ENCODE results near the gene IKBKE. TPM values are rescaled to one million over a fixed set of nuclear protein-coding genes. Genes with fewer than 3 reads are reported as not detected.
A peak's percentile ranks its signal among the peaks of the same experiment; 100 is the strongest.

Gene IKBKE
- total RNA-seq, 1 experiment from 2014 or later, result 12.7 TPM

DNA sequence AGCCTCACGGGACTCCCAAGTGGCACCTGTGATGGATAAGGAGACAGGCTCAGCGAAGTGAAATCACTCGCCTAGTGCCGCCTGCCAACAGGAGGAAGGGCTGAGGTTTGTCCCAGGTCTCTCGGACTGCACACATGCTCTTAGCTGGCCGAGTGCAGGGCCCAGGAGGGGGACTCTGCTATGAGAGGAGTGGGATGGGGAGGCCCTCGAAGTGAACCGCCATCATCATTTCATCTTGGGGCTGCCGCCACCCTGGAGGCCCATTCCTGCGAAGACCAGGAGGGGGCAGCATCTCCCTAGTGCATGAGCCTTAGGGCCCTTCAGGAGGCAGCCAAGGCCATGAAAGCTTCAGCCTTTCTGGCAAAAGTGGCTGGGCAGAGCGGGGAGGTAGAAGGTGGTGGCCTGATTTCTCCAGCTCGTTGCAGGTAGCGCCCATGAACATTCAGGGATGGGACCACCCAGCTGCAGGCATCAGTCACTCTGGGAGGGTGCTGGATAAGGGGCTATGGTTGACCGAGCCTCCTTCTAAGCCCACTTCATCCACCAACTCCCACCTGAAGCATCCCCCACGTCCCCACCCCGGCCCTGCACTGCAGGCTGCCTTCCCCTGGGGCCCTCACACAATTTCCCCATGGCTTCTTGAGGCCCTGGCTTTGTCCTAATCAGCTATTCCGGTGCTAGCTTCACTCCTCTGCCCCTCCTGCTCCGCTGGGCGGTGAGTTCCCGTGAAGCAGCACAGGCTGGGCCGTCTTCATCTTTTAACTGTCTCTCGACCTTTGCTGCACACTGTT is 19.9 kb downstream of the IKBKE start:
- DNase-seq (ENCODE audit: low spot score), result peak; percentile 73
- in situ Hi-C loops (cut with HindIII; ENCODE audit: low sequenced_read_pairs), result no loop called here

DNA sequence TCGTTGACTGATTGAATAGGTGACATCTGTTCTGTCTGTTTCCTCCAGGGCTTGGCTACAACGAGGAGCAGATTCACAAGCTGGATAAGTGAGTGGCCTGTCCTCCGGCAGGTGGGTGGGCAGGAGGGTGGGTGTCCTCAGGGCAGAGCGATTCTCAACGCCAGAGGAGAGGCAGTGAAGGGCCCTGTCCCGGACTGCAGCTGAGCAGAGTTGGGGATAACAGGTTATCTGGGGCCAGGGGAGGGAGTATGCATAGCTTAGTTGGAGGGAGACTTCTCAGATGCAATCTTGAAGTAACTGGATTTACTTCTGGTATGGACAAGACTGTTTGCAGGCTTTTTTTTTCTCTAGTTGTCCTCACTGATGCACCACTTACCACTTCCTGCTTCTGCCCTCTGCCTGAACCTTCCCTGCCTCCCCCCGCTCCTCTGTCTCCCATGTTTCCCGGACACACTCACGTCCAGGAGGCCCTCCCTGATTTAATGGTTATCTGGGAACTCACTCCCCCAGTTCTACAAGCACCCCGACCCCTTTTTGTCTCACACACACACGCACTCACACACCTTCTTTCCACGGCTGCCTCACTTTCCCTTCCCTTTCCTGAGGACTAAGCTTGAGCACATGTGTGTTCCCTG is 20.6 kb downstream of the IKBKE start:
- DNase-seq (ENCODE audit: low spot score), result no peak
- in situ Hi-C loops (cut with HindIII; ENCODE audit: low sequenced_read_pairs), result no loop called here

DNA sequence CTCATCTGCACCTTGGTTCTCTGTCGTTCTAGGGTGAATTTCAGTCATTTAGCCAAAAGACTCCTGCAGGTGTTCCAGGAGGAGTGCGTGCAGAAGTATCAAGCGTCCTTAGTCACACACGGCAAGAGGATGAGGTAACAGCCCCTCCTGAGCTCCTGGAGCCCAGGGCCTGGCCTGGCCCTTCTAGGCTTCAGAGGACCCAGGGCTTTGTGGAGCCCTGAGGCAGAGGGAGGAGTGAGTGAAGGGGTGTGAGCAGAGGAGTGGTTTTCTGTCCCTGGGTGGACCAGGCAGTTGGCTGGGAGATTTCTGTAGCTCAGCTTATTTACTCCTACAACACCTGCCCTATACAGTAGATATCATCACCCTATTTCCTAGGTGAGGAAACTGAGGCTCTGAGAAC is 21.3 kb downstream of the IKBKE start:
- no peak for DNase-seq (ENCODE audit: low spot score)
- in situ Hi-C loops (cut with HindIII; ENCODE audit: low sequenced_read_pairs), result no loop called here

DNA sequence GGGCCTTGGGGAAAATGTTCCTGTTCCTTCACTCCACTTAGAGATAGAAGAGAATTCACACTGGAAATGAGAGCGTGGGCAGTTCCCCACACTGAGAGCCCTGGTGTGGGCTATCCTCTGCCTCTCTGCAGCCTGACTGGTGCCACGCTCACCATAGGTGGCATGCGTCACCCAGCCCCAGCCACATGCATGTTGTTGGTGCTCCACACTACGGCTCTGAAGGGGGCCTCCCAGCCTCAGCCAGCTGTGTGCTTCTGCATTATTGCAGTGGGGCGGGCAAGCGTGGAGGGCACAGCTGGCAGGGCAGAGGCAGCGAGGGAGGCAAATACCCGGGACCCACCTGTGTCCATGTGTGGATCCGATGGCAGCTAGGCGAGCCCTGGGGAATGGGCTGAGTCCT is 22.3 kb downstream of the IKBKE start:
- DNase-seq (ENCODE audit: low spot score), result no peak
- in situ Hi-C loops (cut with HindIII; ENCODE audit: low sequenced_read_pairs), result no loop called here

DNA sequence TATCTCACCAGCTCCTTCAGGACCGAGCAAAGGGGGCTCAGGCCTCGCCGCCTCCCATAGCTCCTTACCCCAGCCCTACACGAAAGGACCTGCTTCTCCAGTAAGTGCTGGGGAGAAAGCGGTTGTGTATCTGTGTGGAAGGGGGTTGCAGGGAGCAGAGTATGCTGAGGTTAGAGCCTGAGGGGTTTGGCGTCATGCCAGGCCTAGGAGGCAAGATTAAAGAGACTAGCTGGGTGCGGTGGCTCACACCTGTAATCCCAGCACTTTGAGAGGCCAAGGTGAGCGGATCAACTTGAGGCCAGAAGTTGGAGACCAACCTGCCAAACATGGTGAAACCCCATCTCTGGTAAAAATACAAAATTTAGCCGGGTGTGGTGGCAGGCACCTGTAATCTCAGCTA is 23.0 kb downstream of the IKBKE start:
- DNase-seq (ENCODE audit: low spot score), result no peak
- in situ Hi-C loops (cut with HindIII; ENCODE audit: low sequenced_read_pairs), result no loop called here

DNA sequence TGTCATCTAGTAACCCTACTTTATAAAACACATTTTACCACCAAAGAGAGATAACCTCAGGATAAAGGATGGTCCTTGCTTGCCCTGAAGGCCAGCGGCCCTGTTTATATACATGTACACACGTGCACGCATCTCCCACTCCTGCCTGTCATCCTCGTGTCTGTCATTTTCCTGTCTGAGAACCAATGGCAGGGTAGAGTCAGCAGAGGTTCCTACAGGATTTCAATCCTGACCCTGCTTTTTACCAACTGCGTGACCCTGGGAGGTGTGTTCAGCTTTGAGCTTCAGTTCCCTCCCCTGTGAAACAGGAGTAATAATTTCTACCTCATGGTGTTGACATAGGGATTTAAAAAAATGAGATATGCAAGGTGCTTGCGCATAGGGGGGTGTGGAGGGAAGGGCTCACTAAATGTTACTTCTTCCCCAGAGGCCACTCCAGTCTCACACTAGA is 24.8 kb downstream of the IKBKE start:
- no peak for DNase-seq (ENCODE audit: low spot score)
- in situ Hi-C loops (cut with HindIII; ENCODE audit: low sequenced_read_pairs), result no loop called here

DNA sequence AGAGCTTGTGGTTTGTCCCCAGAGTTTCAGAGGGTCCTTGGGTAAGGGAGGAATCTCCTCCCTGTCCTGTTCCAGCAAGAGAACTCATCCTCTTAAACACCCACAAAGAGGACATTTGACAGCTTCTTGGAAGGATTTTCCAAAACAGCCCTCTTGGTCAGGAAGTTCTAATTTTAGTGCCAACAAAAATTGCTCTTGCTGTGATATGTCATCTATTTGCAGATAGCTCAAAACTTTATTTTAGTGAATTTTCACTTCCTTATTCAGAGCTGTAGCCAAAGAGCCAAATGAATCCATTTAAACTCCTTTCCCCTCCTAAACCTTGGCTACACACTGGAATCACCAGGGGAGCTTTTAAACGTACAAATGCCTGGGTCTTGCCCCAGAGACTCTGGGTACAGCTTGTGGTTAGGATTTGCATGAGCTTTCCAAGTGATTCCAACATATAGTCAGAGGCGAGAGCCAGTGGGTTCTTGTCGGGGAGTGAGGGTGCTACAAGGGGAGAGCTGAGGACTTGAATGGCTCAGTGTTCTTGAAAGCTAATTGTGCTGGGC is 25.3 kb downstream of the IKBKE start:
- in situ Hi-C loops (cut with HindIII; ENCODE audit: low sequenced_read_pairs), result no loop called here
- DNase-seq (ENCODE audit: low spot score), result no peak

DNA sequence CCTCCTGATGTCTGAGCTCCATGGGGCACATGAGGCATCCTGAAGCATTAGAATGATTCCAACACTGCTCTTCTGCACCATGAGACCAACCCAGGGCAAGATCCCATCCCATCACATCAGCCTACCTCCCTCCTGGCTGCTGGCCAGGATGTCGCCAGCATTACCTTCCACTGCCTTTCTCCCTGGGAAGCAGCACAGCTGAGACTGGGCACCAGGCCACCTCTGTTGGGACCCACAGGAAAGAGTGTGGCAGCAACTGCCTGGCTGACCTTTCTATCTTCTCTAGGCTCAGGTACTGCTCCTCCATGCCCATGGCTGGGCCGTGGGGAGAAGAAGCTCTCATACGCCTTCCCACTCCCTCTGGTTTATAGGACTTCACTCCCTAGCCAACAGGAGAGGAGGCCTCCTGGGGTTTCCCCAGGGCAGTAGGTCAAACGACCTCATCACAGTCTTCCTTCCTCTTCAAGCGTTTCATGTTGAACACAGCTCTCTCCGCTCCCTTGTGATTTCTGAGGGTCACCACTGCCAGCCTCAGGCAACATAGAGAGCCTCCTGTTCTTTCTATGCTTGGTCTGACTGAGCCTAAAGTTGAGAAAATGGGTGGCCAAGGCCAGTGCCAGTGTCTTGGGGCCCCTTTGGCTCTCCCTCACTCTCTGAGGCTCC is 26.0 kb downstream of the IKBKE start:
- in situ Hi-C loops (cut with HindIII; ENCODE audit: low sequenced_read_pairs), result no loop called here

DNA sequence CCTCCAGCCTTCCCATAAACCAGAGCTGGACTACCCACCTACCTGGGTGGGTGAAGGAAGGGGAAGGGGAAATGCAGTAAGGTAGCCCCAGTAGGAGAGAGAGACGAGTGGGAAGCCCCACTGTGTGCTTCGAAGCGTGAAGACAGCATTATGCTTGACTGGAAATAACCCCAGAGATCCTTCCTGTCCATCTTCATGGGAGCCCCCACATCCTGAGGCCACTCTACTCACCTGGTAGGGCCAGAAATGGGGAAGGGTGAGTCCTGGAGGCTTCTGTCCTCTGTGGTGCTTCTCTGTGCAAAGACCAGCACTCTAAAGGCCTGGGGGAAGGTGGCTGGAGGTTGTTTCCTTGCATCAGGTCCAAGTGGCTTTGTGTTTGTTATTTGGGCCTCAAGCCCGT is 27.1 kb downstream of the IKBKE start:
- in situ Hi-C loops (cut with HindIII; ENCODE audit: low sequenced_read_pairs), result no loop called here
- DNase-seq (ENCODE audit: low spot score), result no peak

More for the DNA sequence above, 26.0 kb downstream of the IKBKE start:
- no peak for DNase-seq (ENCODE audit: low spot score)

DNA sequence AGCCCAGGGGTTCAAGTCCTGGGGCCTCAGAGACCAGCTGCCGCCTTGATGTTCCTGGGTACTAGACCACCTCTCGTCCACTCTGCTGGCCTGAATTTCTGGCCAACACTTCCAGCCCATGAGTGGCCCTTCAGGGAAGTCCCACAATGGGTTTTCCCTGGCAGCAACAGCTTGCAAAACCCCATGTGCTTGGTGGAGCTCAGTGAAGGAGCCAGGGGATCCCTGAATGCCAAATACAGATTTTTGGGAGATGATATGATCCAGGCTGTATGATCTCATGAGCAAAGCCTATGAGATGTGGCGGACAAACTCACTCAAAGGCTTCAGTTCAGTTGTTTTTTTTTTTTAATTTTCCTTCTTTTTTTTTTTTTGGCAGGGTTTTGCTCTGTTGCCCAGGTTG is 27.5 kb downstream of the IKBKE start:
- in situ Hi-C loops (cut with HindIII; ENCODE audit: low sequenced_read_pairs), result no loop called here
- DNase-seq (ENCODE audit: low spot score), result no peak

DNA sequence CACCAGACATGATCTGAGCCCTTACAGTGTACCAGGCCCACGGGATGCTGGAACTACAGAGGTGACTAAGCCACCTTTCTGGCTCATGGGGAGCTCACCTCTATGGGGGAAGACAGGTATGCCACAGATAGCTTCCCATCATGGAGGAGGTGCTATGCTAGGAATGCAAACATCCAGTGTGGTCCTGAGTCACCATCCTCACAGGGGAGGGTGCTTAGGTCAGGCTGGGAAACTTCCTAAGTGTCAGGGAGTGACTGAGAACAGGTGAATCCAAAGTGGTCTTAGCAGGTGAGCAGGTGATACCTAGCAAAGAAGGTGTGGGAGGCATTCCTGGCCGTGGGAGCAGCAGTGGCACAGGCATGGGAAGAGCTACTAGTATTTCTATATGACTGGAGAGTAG is 28.4 kb downstream of the IKBKE start:
- no peak for DNase-seq (ENCODE audit: low spot score)
- in situ Hi-C loops (cut with HindIII; ENCODE audit: low sequenced_read_pairs), result no loop called here

DNA sequence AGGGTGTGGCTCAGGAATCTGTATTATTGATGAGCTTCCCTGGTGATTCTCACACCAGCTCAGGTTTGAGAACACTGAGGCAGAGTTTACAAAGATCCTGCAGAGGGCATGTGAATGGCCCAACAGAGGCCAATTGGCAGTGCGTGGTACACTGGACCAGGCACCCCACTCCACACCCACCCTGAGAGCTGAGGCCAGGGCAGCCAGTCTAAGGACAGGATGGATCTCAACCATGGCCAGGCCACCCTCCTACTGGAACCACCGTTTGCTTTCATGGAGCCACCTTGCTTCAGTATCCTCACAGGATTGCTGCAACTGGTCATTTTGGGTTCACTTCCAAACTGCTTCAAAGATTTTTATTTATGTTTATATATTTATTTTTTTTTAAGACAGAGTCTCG is 29.8 kb downstream of the IKBKE start:
- no peak for DNase-seq (ENCODE audit: low spot score)
- in situ Hi-C loops (cut with HindIII; ENCODE audit: low sequenced_read_pairs), result no loop called here

DNA sequence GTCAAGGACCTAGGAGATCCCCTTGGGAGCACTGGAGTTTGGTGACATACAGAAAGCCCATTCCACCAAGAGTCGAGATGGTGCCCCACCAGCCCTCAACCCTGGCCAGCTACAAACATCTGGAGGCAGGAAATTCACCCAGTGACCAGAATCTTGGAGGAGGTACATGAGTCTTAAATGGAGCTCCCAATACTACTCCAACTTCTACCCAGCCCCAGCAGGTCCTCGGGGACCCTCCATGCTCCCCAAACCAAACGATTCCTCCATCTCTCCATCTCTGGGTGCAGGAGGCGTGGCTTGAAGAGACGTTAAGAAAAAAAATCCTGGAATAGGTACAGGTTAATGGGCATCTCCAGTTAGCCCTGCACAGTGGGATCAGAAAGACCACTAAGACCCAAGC is 31.6 kb downstream of the IKBKE start:
- in situ Hi-C loops (cut with HindIII; ENCODE audit: low sequenced_read_pairs), result no loop called here
- no peak for DNase-seq (ENCODE audit: low spot score)

DNA sequence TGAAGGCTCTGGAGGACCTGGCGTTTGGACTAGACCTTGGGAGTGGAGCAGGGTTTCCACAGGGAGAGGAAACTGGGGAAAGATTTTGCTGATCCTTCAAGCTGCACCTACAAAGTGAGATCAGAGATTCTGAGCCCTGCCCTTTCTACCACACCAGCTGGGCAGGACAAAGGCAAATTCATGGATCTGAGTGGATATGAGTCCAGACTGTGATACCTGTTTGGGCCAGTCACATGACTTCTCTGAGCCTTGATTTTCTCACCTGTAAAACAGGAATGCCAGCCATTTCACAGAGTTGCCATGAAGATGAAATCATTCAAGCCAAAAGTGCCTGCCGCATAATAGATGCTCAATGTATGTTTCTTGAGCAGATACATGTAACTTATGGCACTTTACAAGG is 32.1 kb downstream of the IKBKE start:
- no peak for DNase-seq (ENCODE audit: low spot score)
- in situ Hi-C loops (cut with HindIII; ENCODE audit: low sequenced_read_pairs), result no loop called here

DNA sequence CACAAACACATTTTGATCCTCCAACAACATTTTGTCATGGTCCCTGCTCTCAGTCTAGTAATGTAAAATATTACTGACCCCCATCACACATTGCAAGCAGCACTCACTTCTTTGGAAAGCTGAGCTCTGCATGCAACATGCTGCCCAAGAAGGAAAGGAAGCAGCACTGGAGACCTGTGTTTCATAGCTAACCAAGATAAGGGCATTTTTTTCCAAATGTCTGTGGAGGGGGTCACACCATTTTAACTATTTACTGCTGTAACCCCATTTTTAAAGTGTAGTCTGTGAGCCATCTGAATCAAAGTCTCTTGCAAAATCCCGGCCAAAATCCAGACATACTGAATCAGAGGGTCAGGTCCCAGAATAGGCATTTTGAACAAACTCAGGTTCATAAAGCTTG is 32.5 kb downstream of the IKBKE start:
- DNase-seq (ENCODE audit: low spot score), result no peak
- in situ Hi-C loops (cut with HindIII; ENCODE audit: low sequenced_read_pairs), result no loop called here

DNA sequence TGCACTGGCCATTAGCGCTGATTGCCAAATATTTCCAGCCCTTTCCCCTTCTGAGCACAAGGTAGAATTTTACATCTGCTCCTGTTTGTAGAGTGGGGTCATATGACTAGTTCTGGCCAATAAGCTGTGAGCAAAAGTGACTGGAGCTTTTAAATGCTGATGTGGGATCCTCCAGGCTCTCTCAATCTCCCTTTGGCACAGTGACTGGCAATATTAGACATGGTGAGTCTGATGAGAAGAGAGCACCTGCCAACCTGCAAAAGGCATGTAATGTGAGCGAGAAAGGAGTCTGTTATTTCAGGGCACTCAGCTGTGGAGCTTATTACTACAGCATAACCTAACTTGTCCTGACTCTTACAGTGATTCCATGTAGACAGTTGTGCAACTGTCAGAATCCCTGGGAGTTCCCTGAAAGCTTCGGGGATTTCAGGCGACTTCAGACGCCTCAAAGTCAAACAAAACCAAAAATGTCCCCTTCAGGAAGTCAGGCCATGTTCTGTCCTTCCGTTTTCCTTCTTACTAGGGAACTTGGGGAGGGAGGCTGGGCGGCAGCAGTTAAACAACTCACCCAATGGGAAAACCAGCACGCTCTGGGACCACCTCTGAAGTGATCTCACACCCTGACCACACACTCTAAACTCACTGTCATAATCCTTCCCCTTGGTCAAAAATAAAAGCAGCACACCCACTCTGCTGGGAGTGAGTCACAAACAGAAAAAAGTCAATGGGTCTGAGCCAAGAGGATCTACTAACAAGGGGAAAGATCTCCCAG is 33.5 kb downstream of the IKBKE start:
- no peak for DNase-seq (ENCODE audit: low spot score)
- in situ Hi-C loops (cut with HindIII; ENCODE audit: low sequenced_read_pairs), result no loop called here

DNA sequence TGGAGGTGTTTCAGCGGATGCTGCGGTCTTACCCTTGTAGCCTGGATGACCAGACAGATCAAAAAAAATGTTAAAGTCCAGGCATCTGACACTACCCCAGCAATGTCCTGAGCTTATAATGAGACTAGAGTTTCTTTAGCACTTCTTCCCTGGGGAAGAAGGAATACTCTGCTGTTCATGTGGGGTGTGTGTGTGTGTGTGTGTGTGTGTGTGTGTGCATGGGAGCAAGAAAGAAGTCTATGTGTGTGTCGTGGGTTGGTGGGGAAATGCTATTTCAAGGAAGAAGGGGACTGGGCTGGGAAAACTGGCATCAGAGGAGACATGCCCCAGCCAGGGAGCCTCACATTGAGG is 34.1 kb downstream of the IKBKE start:
- no peak for DNase-seq (ENCODE audit: low spot score)
- in situ Hi-C loops (cut with HindIII; ENCODE audit: low sequenced_read_pairs), result no loop called here

DNA sequence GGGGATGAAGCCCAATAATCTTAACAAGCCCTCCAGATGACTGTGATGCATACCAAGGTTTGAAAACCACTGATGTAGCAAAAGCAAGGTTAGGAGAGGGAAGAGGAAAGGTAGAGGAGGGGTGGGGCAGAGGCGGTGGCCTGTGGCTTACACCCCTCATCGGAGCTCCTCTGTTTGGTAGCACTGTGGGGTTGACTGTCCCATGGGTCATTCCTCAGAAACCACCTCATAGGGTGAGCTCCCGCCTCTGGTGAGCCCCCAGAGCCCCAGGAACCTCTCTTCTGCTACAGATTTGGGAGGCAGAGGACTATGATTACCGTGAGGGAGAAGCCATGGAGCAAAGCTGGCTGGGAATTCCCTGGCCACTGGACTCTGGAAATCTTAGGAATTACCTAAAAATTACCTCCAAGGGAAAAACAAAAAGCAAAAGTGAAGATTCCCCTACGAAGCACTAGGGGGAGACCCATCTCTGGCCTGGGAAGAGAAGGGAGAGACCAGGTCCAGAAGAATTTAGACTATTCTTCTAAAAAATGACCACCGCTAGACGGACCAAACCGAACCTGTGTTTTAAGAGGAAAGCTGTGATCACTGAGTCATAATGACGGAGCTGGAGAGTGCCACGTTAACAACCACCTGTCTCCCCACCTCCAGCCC is 35.6 kb downstream of the IKBKE start:
- peak; percentile 11 for DNase-seq (ENCODE audit: low spot score)
- in situ Hi-C loops (cut with HindIII; ENCODE audit: low sequenced_read_pairs), result no loop called here
